HepG2 (cell line): ENCODE data around the gene JAKMIP3. TPM values are rescaled to one million over a fixed set of nuclear protein-coding genes. Genes with fewer than 3 reads are reported as not detected.
A peak's percentile ranks its signal among the peaks of the same experiment; 100 is the strongest.

Source experiments
- ATAC-seq: fragments of 200-7000 bp; cut with Tn5 transposase; 3 replicates; pipeline ENCODE4 v1.9.1; 2020; ENCODE audit warnings: mild to moderate bottlenecking, moderate library complexity
- BruUV-seq: library from RNA; stranded (reverse); fragments of 400-500 nt; replicated peaks from 2 replicates; lab custom pipeline; 2021; lab: Mats Ljungman, UMichigan
- CTCF ChIA-PET: fragments of 300-600 bp; formaldehyde crosslinking; extraction: SDS; loops from one replicate; lab custom pipeline; 2021; ENCODE audit warnings: low total read pairs, inconsistent platforms, low intra/inter-chr PET ratio; lab: Yijun Ruan, JAX
- POLR2A ChIA-PET: fragments of 350-600 bp; sonication (Branson Sonifier 250); formaldehyde crosslinking; loops from one replicate; lab custom pipeline; 2020; ENCODE audit warnings: antibody characterized with exemption, inconsistent platforms; lab: Yijun Ruan, JAX
- DNase-seq: peaks from one replicate; pipeline ENCODE4 v3.0.0-alpha.2; 2015; ENCODE audit warnings: low spot score
- FAIRE-seq: peaks from 3 replicates; lab custom pipeline; 2011; peaks lifted over from hg19 to GRCh38; lab: Jason Lieb, UNC
- H2AFZ ChIP-seq: one replicate; pipeline ENCODE4 v1.6.1; 2011; ENCODE audit warnings: low read length, inconsistent platforms
- H3K27ac ChIP-seq: fragments of 300-600 bp; 3 replicates; pipeline ENCODE4 v1.8.0; 2011; ENCODE audit warnings: mixed run types, mild to moderate bottlenecking, mixed read lengths, low read length, inconsistent platforms; ENCODE audit not compliant: insufficient read depth; ENCODE audit errors: extremely low read length
- H3K27me3 ChIP-seq, 2 experiments: fragments of 200-600 bp in 1 of 2; 2 replicates in 1 of 2; 3 replicates in 1 of 2; pipeline versions ENCODE4 v1.6.0 to v1.8.0; 2011; ENCODE audit warnings: low read length in 2 of 2, mild to moderate bottlenecking in 2 of 2, moderate library complexity in 2 of 2, inconsistent platforms in 1 of 2; ENCODE audit not compliant: insufficient read depth in 2 of 2, control insufficient read depth in 1 of 2
- H3K36me3 ChIP-seq, 2 experiments: fragments of 200-600 bp in 1 of 2; replicated peaks in 1 of 2; 2 replicates in 1 of 2; 3 replicates in 1 of 2; pipeline versions ENCODE4 v1.5.1 to v1.8.0; 2011; ENCODE audit warnings: low read length in 2 of 2, inconsistent platforms in 1 of 2; ENCODE audit not compliant: insufficient read depth in 2 of 2, control insufficient read depth in 1 of 2
- H3K4me1 ChIP-seq: 2 replicates; pipeline ENCODE4 v1.5.1; 2012; ENCODE audit warnings: low read length, inconsistent platforms; ENCODE audit not compliant: insufficient read depth
- H3K4me2 ChIP-seq: 2 replicates; pipeline ENCODE4 v1.6.0; 2011; ENCODE audit warnings: low read depth, low read length, inconsistent platforms
- H3K4me3 ChIP-seq, 3 experiments: fragments of 200-600 bp in 1 of 3; sonication (generic), shearing (Covaris generic) in 1 of 3; replicated peaks in 1 of 3; 2 replicates each; pipeline ENCODE4 v1.5.1; 2011 to 2016; ENCODE audit warnings: low read length in 3 of 3, inconsistent platforms in 2 of 3, low read depth in 2 of 3, mild to moderate bottlenecking in 2 of 3, control low read depth in 1 of 3, mixed read lengths in 1 of 3; ENCODE audit not compliant: insufficient read depth in 1 of 3
- H3K79me2 ChIP-seq: one replicate; pipeline ENCODE4 v1.6.1; 2011; ENCODE audit warnings: low read length, inconsistent platforms; ENCODE audit not compliant: insufficient read depth
- H3K9ac ChIP-seq: 2 replicates; pipeline ENCODE4 v1.6.0; 2011; ENCODE audit warnings: mild to moderate bottlenecking, low read depth, low read length, inconsistent platforms; ENCODE audit not compliant: insufficient read depth
- H3K9me3 ChIP-seq: 2 replicates; pipeline ENCODE4 v1.5.1; 2012; ENCODE audit warnings: mild to moderate bottlenecking, low read length
- H4K20me1 ChIP-seq: 2 replicates; pipeline ENCODE4 v1.6.0; 2011; ENCODE audit warnings: inconsistent platforms, mild to moderate bottlenecking, low read length, moderate library complexity; ENCODE audit not compliant: insufficient read depth
- ADNP ChIP-seq: sonication (generic); formaldehyde crosslinking; IDR thresholded peaks from 2 replicates; pipeline ENCODE4 v1.4.0; 2020; ENCODE audit warnings: missing genetic modification reagents
- CBX5 ChIP-seq: sonication (generic); formaldehyde crosslinking; IDR thresholded peaks from 2 replicates; pipeline ENCODE4 v1.4.0; 2020; ENCODE audit warnings: missing genetic modification reagents, borderline replicate concordance
- GFI1 ChIP-seq: sonication (generic); formaldehyde crosslinking; IDR thresholded peaks from 2 replicates; pipeline ENCODE4 v1.5.0; 2020; ENCODE audit warnings: missing genetic modification reagents, mild to moderate bottlenecking, borderline replicate concordance
- KDM4B ChIP-seq: sonication (generic); formaldehyde crosslinking; IDR thresholded peaks from 2 replicates; pipeline ENCODE4 v1.4.0; 2020; ENCODE audit warnings: missing genetic modification reagents
- KMT2B ChIP-seq: IDR thresholded peaks from 2 replicates; pipeline ENCODE4 v1.6.1; 2016; ENCODE audit warnings: missing genetic modification reagents, missing compliant biosample characterization
- NFE2L1 ChIP-seq: sonication (generic); formaldehyde crosslinking; IDR thresholded peaks from 2 replicates; pipeline ENCODE4 v1.4.0; 2020; ENCODE audit warnings: missing genetic modification reagents, mild to moderate bottlenecking, borderline replicate concordance
- RORA ChIP-seq: sonication (generic); formaldehyde crosslinking; IDR thresholded peaks from 2 replicates; pipeline ENCODE4 v1.5.0; 2020; ENCODE audit warnings: mild to moderate bottlenecking, missing genetic modification reagents, moderate library complexity
- SRSF9 ChIP-seq: fragments of 200-400 bp; formaldehyde crosslinking; IDR thresholded peaks from 2 replicates; pipeline ENCODE4 v1.6.1; 2018; ENCODE audit warnings: borderline replicate concordance, mild to moderate bottlenecking, low read depth, low read length; ENCODE audit not compliant: insufficient read depth, poor library complexity, severe bottlenecking
- TSC22D2 ChIP-seq: sonication (generic); formaldehyde crosslinking; IDR thresholded peaks from 2 replicates; pipeline ENCODE4 v1.5.1; 2020; ENCODE audit warnings: missing genetic modification reagents, mild to moderate bottlenecking, borderline replicate concordance
- YY1 ChIP-seq: IDR thresholded peaks from 2 replicates; pipeline ENCODE4 v1.6.1; 2011; ENCODE audit warnings: low read length, low read depth, moderate library complexity, mild to moderate bottlenecking; ENCODE audit not compliant: insufficient read depth, insufficient replicate concordance
- ZFP1 ChIP-seq: IDR thresholded peaks from 2 replicates; pipeline ENCODE4 v1.6.1; 2016
- ZNF205 ChIP-seq: IDR thresholded peaks from 2 replicates; pipeline ENCODE4 v1.6.1; 2018; ENCODE audit warnings: missing biosample characterization, missing genetic modification reagents
- ZNF883 ChIP-seq: sonication (generic); formaldehyde crosslinking; IDR thresholded peaks from 2 replicates; pipeline ENCODE4 v1.5.1; 2020; ENCODE audit warnings: mild to moderate bottlenecking, missing genetic modification reagents; ENCODE audit errors: not compliant biosample characterization
- ZSCAN12 ChIP-seq: sonication (generic); formaldehyde crosslinking; IDR thresholded peaks from 2 replicates; pipeline ENCODE4 v1.9.0; 2021; ENCODE audit warnings: mild to moderate bottlenecking, missing genetic modification reagents
- whole genome bisulfite sequencing: methylation state at CpG from one replicate; pipeline ENCODE4 v1.1.6; 2017; ENCODE audit warnings: low lambda C conversion rate; 5-methylcytosine and 5-hydroxymethylcytosine counted together
- in situ Hi-C: cut with HindIII; loops from 2 replicates; pipeline ENCODE4 v1.10.0; 2017; ENCODE audit warnings: low pct_unique_long_range_greater_than_20kb; ENCODE audit not compliant: extremely low pct_ligation_motif_present
- intact Hi-C: fragments of 100-400 bp; cut with micrococcal nuclease; formaldehyde crosslinking; loops from one replicate; pipeline ENCODE4 v1.10.0; 2022; ENCODE audit not compliant: unreplicated experiment
- polyA plus RNA-seq, 8 experiments: library from polyadenylated mRNA; depleted of rRNA in 3 of 8; stranded (reverse) in 7 of 8; unstranded in 1 of 8; fragments of >200 nt; fragmentation: Illumina TruSeq in 4 of 8; extraction: Trizol in 4 of 8; gene quantifications; 2 replicates each; pipeline versions ENCODE4 v1.2.1 to v1.2.3, GENCODE V29; 2011 to 2016; ENCODE audit warnings: low read depth in 4 of 8, missing spikeins in 1 of 8, mixed read lengths in 1 of 8; ENCODE audit not compliant: insufficient read depth in 1 of 8
- total RNA-seq, 5 experiments: library from RNA; depleted of rRNA; stranded (reverse); fragments of >200 nt; fragmentation: Illumina TruSeq; extraction: Trizol; gene quantifications; 2 replicates each; pipeline ENCODE4 v1.2.3, GENCODE V29; 2016; ENCODE audit warnings: low read depth in 1 of 5
- TF ChIP-seq, protein P1 (sequence below): sonication (generic); formaldehyde crosslinking; IDR thresholded peaks from 2 replicates; pipeline ENCODE4 v1.4.0; 2020; ENCODE audit warnings: missing genetic modification reagents
- TF ChIP-seq, protein P2 (sequence below): sonication (generic); formaldehyde crosslinking; IDR thresholded peaks from 2 replicates; pipeline ENCODE4 v1.4.0; 2020; ENCODE audit warnings: missing genetic modification reagents

JAKMIP3 gene
- total and polyA plus RNA-seq, 2 of the 13 experiments (the other 11 are each of a cell fraction or from before 2014, with no cell fraction given): 0.03 to 0.11 TPM

- ATAC-seq: peak; percentile 42; the same call in 2 of the 3 replicates
- in situ Hi-C loops: no loop called here
- Histone ChIP-seq H3K79me2 (no peaks in the 10 kb centered on the region), H3K4me1 (peaks cover 6% of the 10 kb centered on the region), H3K9ac (no peak overlapping the region), H4K20me1 (no peaks in the 10 kb centered on the region), H3K27me3 (peaks cover 9 to 68% of the 10 kb centered on the region in 2 experiments), H3K27ac (no peak overlapping the region), H3K9me3 (no peaks in the 10 kb centered on the region), H3K4me2 (no peak overlapping the region), H2AFZ (no peak overlapping the region)
- ChIA-PET CTCF (no interaction called here), POLR2A (no interaction called here)
- no peak for FAIRE-seq
- BruUV-seq: no TSS peak
- WGBS: 11% methylated on average over 14 of the region's 22 CpGs
- no peak for DNase-seq
- TF ChIP-seq TSC22D2: no peak
- TF ChIP-seq KMT2B (CRISPR knock-in tag): no peak
- TF ChIP-seq SRSF9: no peak
- TF ChIP-seq NFE2L1: no peak
- no peak for TF ChIP-seq ZNF883 (CRISPR knock-in tag)
- no peak for TF ChIP-seq ZNF205 (CRISPR knock-in tag)
- no peak for TF ChIP-seq YY1
- TF ChIP-seq GFI1: no peak
- TF ChIP-seq, protein P1, sequence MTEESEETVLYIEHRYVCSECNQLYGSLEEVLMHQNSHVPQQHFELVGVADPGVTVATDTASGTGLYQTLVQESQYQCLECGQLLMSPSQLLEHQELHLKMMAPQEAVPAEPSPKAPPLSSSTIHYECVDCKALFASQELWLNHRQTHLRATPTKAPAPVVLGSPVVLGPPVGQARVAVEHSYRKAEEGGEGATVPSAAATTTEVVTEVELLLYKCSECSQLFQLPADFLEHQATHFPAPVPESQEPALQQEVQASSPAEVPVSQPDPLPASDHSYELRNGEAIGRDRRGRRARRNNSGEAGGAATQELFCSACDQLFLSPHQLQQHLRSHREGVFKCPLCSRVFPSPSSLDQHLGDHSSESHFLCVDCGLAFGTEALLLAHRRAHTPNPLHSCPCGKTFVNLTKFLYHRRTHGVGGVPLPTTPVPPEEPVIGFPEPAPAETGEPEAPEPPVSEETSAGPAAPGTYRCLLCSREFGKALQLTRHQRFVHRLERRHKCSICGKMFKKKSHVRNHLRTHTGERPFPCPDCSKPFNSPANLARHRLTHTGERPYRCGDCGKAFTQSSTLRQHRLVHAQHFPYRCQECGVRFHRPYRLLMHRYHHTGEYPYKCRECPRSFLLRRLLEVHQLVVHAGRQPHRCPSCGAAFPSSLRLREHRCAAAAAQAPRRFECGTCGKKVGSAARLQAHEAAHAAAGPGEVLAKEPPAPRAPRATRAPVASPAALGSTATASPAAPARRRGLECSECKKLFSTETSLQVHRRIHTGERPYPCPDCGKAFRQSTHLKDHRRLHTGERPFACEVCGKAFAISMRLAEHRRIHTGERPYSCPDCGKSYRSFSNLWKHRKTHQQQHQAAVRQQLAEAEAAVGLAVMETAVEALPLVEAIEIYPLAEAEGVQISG (CRISPR knock-in tag): no peak
- TF ChIP-seq ADNP: no peak
- no peak for TF ChIP-seq ZFP1
- TF ChIP-seq KDM4B: no peak
- no peak for TF ChIP-seq RORA (CRISPR knock-in tag)
- no peak for TF ChIP-seq ZSCAN12 (CRISPR knock-in tag)
- no peak for TF ChIP-seq CBX5 (CRISPR knock-in tag)
- TF ChIP-seq, protein P2, sequence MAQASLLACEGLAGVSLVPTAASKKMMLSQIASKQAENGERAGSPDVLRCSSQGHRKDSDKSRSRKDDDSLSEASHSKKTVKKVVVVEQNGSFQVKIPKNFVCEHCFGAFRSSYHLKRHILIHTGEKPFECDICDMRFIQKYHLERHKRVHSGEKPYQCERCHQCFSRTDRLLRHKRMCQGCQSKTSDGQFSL (CRISPR knock-in tag): no peak
- TF ChIP-seq, all 625 proteins: peak for 0
- Histone ChIP-seq H3K4me3 (no peak overlapping the region), H3K36me3 (no peaks in the 10 kb centered on the region)
- intact Hi-C loops: no loop called here
These were observed 21.7 kb upstream of the JAKMIP3 start for GRCh38 chr10:132043861-132044695.
